Immature natural killer cell (primary cell): ENCODE results near the gene HOXD11. TPM values are rescaled to one million over a fixed set of nuclear protein-coding genes. Genes with fewer than 3 reads are reported as not detected.

ENCODE experiments used
- DNase-seq, 3 donors: peaks; one replicate each; pipeline ENCODE4 v3.0.0; 2022; ENCODE audit warnings: mixed read lengths in 1 of 3
- H3K27ac Mint-ChIP-seq, 6 donors: one replicate each; pipeline ENCODE4 v1.8.0; 2020; ENCODE audit warnings: mixed read lengths in 6 of 6, mild to moderate bottlenecking in 5 of 6, inconsistent platforms in 4 of 6, moderate library complexity in 3 of 6
- H3K27me3 Mint-ChIP-seq, 3 donors: one replicate each; pipeline ENCODE4 v1.8.0; 2020 to 2021; ENCODE audit warnings: low read depth in 3 of 3, mild to moderate bottlenecking in 3 of 3, mixed read lengths in 3 of 3, moderate library complexity in 3 of 3, inconsistent platforms in 1 of 3
- H3K36me3 Mint-ChIP-seq, 3 donors: one replicate each; pipeline ENCODE4 v1.8.0; 2020; ENCODE audit warnings: mixed read lengths in 3 of 3, inconsistent platforms in 2 of 3, mild to moderate bottlenecking in 2 of 3
- H3K4me1 Mint-ChIP-seq, 2 donors: one replicate each; pipeline ENCODE4 v1.8.0; 2020; ENCODE audit warnings: inconsistent platforms in 2 of 2, mild to moderate bottlenecking in 2 of 2, mixed read lengths in 2 of 2, moderate library complexity in 1 of 2
- H3K4me3 Mint-ChIP-seq, 5 donors: one replicate each; pipeline ENCODE4 v1.8.0; 2020; ENCODE audit warnings: mild to moderate bottlenecking in 5 of 5, mixed read lengths in 5 of 5, inconsistent platforms in 3 of 5, moderate library complexity in 3 of 5
- H3K9me3 Mint-ChIP-seq, 6 donors: one replicate each; pipeline ENCODE4 v1.8.0; 2020; ENCODE audit warnings: mild to moderate bottlenecking in 6 of 6, mixed read lengths in 6 of 6, inconsistent platforms in 4 of 6, moderate library complexity in 3 of 6
- polyA plus RNA-seq, 3 donors: library from polyadenylated mRNA; unstranded; fragments of 300-500 nt; fragmentation: Illumina TruSeq; gene quantifications; one replicate each; pipeline ENCODE4 v1.2.3, GENCODE V29; 2021

Gene HOXD11
- polyA plus RNA-seq, 3 donors from 2014 or later: not detected

GRCh38 chr2:176076796-176077195 is 30.3 kb upstream of the HOXD11 start:
- peaks cover 0 to 8% (median 6%) of the 10 kb centered on the region in 3 donors for H3K36me3 Mint-ChIP-seq
- peaks cover 62 to 71% (median 69%) of the 10 kb centered on the region in 3 donors for H3K27me3 Mint-ChIP-seq
- H3K4me3 Mint-ChIP-seq: no peak overlapping the region
- no peak for DNase-seq
- peaks cover 10 to 66% (median 26%) of the 10 kb centered on the region in 6 donors for H3K9me3 Mint-ChIP-seq
- H3K4me1 Mint-ChIP-seq: peaks cover 12 to 21% of the 10 kb centered on the region in 2 donors
- no peak overlapping the region for H3K27ac Mint-ChIP-seq

DNA sequence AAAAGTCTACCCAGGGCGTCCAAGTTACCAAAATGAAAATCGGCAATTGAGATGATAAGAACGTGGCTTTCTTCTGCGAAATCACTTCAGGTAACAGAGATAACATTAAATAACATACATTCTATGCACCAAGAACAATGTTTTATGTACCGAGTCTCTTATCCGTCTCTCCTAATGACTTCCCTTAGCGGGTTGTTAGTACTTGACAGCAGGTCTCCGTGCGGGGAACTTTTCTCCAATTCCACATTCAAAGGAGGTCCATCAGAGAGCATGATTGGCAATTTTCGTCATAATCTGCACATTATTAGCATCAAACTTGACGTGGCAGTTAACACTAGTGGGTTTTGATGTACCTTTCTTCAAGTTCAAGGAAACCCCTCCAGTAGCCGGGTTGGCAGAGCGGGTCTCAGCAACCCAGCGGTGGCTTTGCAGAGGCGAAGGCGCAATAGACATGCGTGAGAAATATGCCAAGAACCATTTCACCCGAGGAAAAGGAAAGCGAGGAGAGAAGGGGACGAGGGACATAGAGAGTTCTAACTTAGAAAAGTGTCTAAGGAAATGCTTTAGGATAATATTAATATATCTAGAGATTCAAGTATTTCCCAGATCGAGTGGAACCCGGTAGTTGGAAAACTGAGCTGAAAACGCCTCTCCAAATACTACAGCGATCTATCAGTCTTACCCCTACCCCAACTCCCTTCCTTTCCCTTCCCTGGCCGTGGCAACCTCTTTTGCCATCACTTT is 28.4 kb upstream of the HOXD11 start:
- H3K9me3 Mint-ChIP-seq: peaks cover 11 to 62% (median 31%) of the 10 kb centered on the region in 6 donors
- H3K27ac Mint-ChIP-seq: peak overlapping the region in 2 of 6 donors; percentile 47 to 83

GRCh38 chr2:176079285-176079830 is 27.7 kb upstream of the HOXD11 start:
- Mint-ChIP-seq H3K4me1 (peaks cover 13 to 27% of the 10 kb centered on the region in 2 donors), H3K27me3 (peaks cover 78 to 84% (median 80%) of the 10 kb centered on the region in 3 donors), H3K27ac (peak overlapping the region in 3 of 6 donors; percentile 47 to 83 (median 66)), H3K36me3 (peaks cover 0 to 13% (median 4%) of the 10 kb centered on the region in 3 donors), H3K9me3 (peaks cover 11 to 67% (median 31%) of the 10 kb centered on the region in 6 donors), H3K4me3 (peak overlapping the region; percentile 65 to 83 (median 69))
- DNase-seq: no peak

More for the DNA sequence above, 28.4 kb upstream of the HOXD11 start:
- Mint-ChIP-seq H3K4me1 (peaks cover 13 to 24% of the 10 kb centered on the region in 2 donors), H3K27me3 (peaks cover 75 to 79% (median 76%) of the 10 kb centered on the region in 3 donors), H3K4me3 (peak overlapping the region; percentile 65 to 83 (median 69)), H3K36me3 (peaks cover 0 to 8% (median 4%) of the 10 kb centered on the region in 3 donors)
- no peak for DNase-seq

DNA sequence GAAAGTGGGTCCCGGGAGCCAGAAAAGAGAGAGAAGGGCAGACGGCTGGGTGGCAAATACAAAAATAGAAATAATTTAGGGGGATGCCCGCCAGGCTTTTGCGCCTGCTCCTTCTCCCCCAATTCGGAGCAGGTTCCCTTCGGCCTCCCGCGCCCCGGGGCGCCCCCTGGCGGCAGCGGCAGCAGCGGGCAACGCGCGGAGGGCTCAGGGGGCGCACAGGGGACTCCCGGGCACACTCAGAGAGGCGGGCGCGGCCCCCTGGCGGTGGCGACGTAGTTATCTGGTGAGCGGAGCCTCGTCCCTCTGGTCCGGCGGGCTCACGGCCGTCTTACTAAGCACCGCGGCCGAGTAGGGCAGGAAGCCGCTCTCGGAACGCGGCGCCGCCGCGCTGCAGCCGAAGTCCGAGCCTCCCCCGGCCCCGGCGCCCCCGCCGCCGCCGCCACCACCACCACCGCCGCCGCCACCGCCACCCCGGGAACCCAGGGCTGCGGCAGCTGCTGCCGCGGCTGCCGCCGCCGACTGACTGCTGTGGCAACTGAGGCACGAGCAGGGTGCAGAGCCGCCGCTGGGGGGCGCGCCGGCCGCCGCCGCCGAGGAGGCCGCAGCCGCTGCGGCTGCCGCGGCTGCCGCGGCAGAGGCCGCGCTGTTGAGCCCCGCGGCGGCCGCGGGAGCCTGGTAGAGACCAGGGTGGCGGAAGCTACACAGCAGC is 27.1 kb upstream of the HOXD11 start:
- Mint-ChIP-seq H3K9me3 (peaks cover 11 to 72% (median 31%) of the 10 kb centered on the region in 6 donors), H3K27me3 (peaks cover 80 to 84% (median 80%) of the 10 kb centered on the region in 3 donors), H3K4me1 (peaks cover 15 to 27% of the 10 kb centered on the region in 2 donors), H3K4me3 (peak overlapping the region; percentile 65 to 83 (median 69)), H3K36me3 (peaks cover 0 to 13% (median 4%) of the 10 kb centered on the region in 3 donors), H3K27ac (peak overlapping the region in 2 of 6 donors; percentile 47 to 83)
- no peak for DNase-seq

- DNase-seq: peak; percentile 38 to 56 (median 50)
- Mint-ChIP-seq H3K27ac (peak overlapping the region in 3 of 6 donors; percentile 42 to 86 (median 75)), H3K36me3 (peaks cover 0 to 13% (median 4%) of the 10 kb centered on the region in 3 donors), H3K4me1 (peaks cover 15 to 27% of the 10 kb centered on the region in 2 donors), H3K27me3 (peaks cover 79 to 85% (median 81%) of the 10 kb centered on the region in 3 donors), H3K9me3 (peaks cover 11 to 64% (median 30%) of the 10 kb centered on the region in 6 donors), H3K4me3 (peak overlapping the region; percentile 42 to 61 (median 55))
These were observed 26.3 kb upstream of the HOXD11 start for GRCh38 chr2:176080540-176081375.

DNA sequence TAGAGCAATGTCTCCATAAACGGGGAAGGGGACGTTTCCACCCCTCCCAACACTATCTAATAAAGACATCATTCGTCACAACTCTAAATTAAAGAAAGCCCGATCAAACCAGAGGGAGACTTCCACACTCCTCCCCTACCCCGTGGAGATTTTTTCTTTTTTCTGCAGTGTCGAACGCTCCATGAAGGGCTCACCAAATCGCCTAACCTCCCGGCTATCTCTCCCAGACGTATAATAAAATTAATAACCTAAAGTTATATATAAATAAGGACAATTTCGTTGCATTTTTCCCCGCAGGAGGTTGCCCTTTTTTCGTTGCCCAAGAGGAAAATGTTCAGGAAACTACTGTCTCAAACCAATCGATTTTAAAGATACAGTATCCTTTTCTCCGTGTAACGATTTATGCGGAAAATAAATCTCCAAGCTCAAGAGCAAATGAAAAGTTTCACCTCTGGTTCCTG is 25.7 kb upstream of the HOXD11 start:
- H3K27ac Mint-ChIP-seq: peak overlapping the region in 3 of 6 donors; percentile 42 to 86 (median 75)
- peak overlapping the region; percentile 42 to 61 (median 55) for H3K4me3 Mint-ChIP-seq
- H3K36me3 Mint-ChIP-seq: peaks cover 0 to 13% (median 4%) of the 10 kb centered on the region in 3 donors
- peaks cover 11 to 59% (median 29%) of the 10 kb centered on the region in 6 donors for H3K9me3 Mint-ChIP-seq
- peaks cover 77 to 88% (median 80%) of the 10 kb centered on the region in 3 donors for H3K27me3 Mint-ChIP-seq
- H3K4me1 Mint-ChIP-seq: peaks cover 15 to 27% of the 10 kb centered on the region in 2 donors
- DNase-seq: no peak

DNA sequence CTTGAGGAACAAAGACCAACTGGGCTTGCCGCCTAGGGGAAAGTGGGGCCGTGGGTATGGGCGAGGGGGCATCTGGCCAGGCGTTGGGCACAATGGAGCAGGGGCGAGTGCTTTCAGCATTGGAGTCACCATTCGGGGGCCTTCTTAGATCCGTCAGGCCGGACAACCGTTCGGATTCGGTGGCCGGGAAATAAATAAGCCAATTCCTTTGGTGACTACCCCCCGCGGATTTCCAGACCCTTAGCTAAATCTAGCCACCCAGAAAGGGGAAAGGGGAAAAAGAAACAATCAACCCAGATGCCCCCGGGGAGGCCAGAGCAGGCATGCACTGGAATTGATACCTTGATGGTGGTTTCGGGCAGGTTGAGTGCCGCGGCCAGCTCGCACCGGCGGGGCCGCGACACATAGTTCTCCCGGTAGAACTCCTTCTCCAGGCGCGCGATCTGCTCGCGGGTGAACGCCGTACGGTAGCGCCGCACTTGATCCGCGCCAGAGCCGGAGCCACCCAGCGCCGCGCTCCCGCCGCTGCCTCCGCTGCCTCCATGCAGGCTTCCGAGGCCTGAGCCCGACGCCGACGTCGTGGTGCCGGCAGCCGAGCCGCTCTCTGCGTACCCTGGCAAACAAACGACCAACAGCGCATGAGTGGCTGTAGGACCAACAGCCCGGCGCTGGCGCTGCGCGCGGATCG is 25.1 kb upstream of the HOXD11 start:
- peaks cover 81 to 92% (median 81%) of the 10 kb centered on the region in 3 donors for H3K27me3 Mint-ChIP-seq
- peak overlapping the region in 4 of 5 donors; percentile 4 to 61 (median 48) for H3K4me3 Mint-ChIP-seq
- peaks cover 0 to 15% (median 7%) of the 10 kb centered on the region in 3 donors for H3K36me3 Mint-ChIP-seq
- H3K4me1 Mint-ChIP-seq: peaks cover 15 to 27% of the 10 kb centered on the region in 2 donors
- DNase-seq: no peak
- H3K9me3 Mint-ChIP-seq: peaks cover 11 to 61% (median 28%) of the 10 kb centered on the region in 6 donors
- peak overlapping the region in 3 of 6 donors; percentile 18 to 86 (median 75) for H3K27ac Mint-ChIP-seq

DNA sequence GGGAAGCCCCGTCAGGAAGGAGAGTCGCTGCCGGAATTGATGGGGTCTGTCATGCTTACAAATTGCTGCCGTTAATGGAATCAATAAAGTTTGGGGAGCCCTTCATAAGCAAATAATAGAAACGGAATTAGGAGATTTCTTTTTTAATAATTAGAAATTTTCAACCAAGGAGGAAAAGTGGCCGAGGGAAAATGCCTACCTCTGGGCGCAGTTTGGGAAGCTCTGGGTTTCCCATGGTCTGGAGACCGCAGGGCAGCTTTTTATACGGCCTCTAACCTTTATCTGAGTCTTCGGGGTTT is 24.6 kb upstream of the HOXD11 start:
- H3K9me3 Mint-ChIP-seq: peaks cover 11 to 65% (median 29%) of the 10 kb centered on the region in 6 donors
- H3K4me1 Mint-ChIP-seq: peaks cover 16 to 27% of the 10 kb centered on the region in 2 donors
- no peak for DNase-seq
- peak overlapping the region in 3 of 6 donors; percentile 49 to 86 (median 64) for H3K27ac Mint-ChIP-seq
- peaks cover 82 to 92% (median 86%) of the 10 kb centered on the region in 3 donors for H3K27me3 Mint-ChIP-seq
- H3K4me3 Mint-ChIP-seq: peak overlapping the region in 2 of 5 donors; percentile 42 to 52
- H3K36me3 Mint-ChIP-seq: peaks cover 0 to 16% (median 8%) of the 10 kb centered on the region in 3 donors

GRCh38 chr2:176082824-176083751 is 24.0 kb upstream of the HOXD11 start:
- H3K4me3 Mint-ChIP-seq: peak overlapping the region in 2 of 5 donors; percentile 49 to 74
- no peak for DNase-seq
- H3K36me3 Mint-ChIP-seq: peaks cover 0 to 16% (median 8%) of the 10 kb centered on the region in 3 donors
- peaks cover 19 to 31% of the 10 kb centered on the region in 2 donors for H3K4me1 Mint-ChIP-seq
- peaks cover 11 to 67% (median 29%) of the 10 kb centered on the region in 6 donors for H3K9me3 Mint-ChIP-seq
- peak overlapping the region in 3 of 6 donors; percentile 49 to 86 (median 64) for H3K27ac Mint-ChIP-seq
- peaks cover 85 to 96% (median 89%) of the 10 kb centered on the region in 3 donors for H3K27me3 Mint-ChIP-seq

GRCh38 chr2:176083796-176084261 is 23.3 kb upstream of the HOXD11 start, which contains the start of gene EVX2:
Gene EVX2, minus strand, starts transcription at chr2:176083962. Its CDS starts 186 bp downstream, at chr2:176083776.
- Mint-ChIP-seq H3K4me1 (peaks cover 23 to 31% of the 10 kb centered on the region in 2 donors), H3K27me3 (peaks cover 82 to 94% (median 87%) of the 10 kb centered on the region in 3 donors), H3K27ac (peak within 1 kb of the TSS in 3 of 6 donors; percentile 49 to 86 (median 64)), H3K4me3 (peak within 1 kb of the TSS in 3 of 5 donors; percentile 7 to 74 (median 49)), H3K36me3 (peaks cover 0 to 16% (median 8%) of the 10 kb centered on the region in 3 donors), H3K9me3 (peaks cover 11 to 61% (median 23%) of the 10 kb centered on the region in 6 donors)
- DNase-seq: no peak

DNA sequence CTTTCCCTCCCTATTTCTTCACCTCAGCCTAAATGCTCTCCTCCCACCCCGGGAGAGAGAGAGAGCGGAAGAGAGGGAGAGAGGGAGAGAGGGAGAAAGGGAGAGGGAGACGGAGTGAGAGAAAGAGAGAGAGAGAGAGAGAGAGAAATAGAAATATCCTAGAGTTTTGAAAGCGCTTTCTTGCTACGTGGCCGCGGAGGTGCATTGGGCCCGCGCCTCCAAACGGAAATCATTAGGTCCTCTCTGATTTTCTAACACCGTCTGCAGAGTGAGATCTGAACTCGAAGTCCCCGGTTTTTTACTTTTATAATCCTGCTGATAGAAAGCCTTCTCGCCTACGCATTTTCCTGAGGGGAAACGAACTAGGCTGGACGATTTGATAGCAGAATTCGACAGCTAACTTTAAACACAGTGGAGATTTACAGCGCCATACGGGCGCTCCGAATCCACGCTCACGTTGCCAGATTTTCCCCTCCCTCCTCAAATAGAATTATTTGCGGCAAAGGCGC is 22.4 kb upstream of the HOXD11 start:
- H3K9me3 Mint-ChIP-seq: peaks cover 10 to 53% (median 18%) of the 10 kb centered on the region in 6 donors
- H3K27me3 Mint-ChIP-seq: peaks cover 74 to 93% (median 86%) of the 10 kb centered on the region in 3 donors
- H3K4me3 Mint-ChIP-seq: peak overlapping the region in 1 of 5 donors; percentile 46
- H3K4me1 Mint-ChIP-seq: peaks cover 17 to 23% of the 10 kb centered on the region in 2 donors
- DNase-seq: no peak
- H3K36me3 Mint-ChIP-seq: peaks cover 0 to 11% (median 8%) of the 10 kb centered on the region in 3 donors
- H3K27ac Mint-ChIP-seq: peak overlapping the region in 1 of 6 donors; percentile 57
